Panc1 (cell line): ENCODE measurements around the gene GCNT4. TPM values are rescaled to one million over a fixed set of nuclear protein-coding genes. Genes with fewer than 3 reads are reported as not detected.

ENCODE experiments used
- ATAC-seq: fragments of 200-7000 bp; cut with Tn5 transposase; 2 replicates; pipeline ENCODE4 v1.9.1; 2020; ENCODE audit warnings: mild to moderate bottlenecking, moderate library complexity
- BruUV-seq: library from RNA; stranded (reverse); fragments of 400-500 nt; replicated peaks from 2 replicates; lab custom pipeline; 2021; lab: Mats Ljungman, UMichigan
- CTCF ChIA-PET: fragments of 300-600 bp; sonication (Branson Sonifier 250); formaldehyde crosslinking; loops from one replicate; lab custom pipeline; 2022; ENCODE audit warnings: antibody characterized with exemption; lab: Charles Lee
- POLR2A ChIA-PET: fragments of 300-600 bp; sonication (Branson Sonifier 250); formaldehyde crosslinking; loops from one replicate; lab custom pipeline; 2022; ENCODE audit warnings: antibody characterized with exemption; lab: Charles Lee
- DNase-seq: peaks from one replicate; pipeline ENCODE4 v3.0.0-alpha.2; 2010; ENCODE audit warnings: low read depth, low spot score
- H3K27ac ChIP-seq: 2 replicates; pipeline ENCODE4 v1.5.1; 2011; ENCODE audit warnings: mild to moderate bottlenecking, low read length, inconsistent platforms
- H3K27me3 ChIP-seq: fragments of 200-500 bp; sonication (Bioruptor generic); 2 replicates; pipeline ENCODE4 v1.6.0; 2014; ENCODE audit warnings: low read length, inconsistent platforms; ENCODE audit not compliant: control insufficient read depth, insufficient read depth
- H3K36me3 ChIP-seq: fragments of 200-500 bp; sonication (Bioruptor generic); 2 replicates; pipeline ENCODE4 v1.5.1; 2014; ENCODE audit warnings: inconsistent platforms, mild to moderate bottlenecking, low read length, moderate library complexity; ENCODE audit not compliant: control insufficient read depth, insufficient read depth
- H3K4me1 ChIP-seq: 2 replicates; pipeline ENCODE4 v1.5.1; 2011; ENCODE audit warnings: inconsistent platforms, mild to moderate bottlenecking, low read length, moderate library complexity; ENCODE audit not compliant: control insufficient read depth, insufficient read depth
- H3K4me3 ChIP-seq, 2 experiments: 2 replicates each; pipeline ENCODE4 v1.5.1; 2011 to 2012; ENCODE audit warnings: low read depth in 2 of 2, low read length in 2 of 2, mild to moderate bottlenecking in 2 of 2, inconsistent platforms in 1 of 2, moderate library complexity in 1 of 2
- H3K9me3 ChIP-seq: fragments of 200-500 bp; sonication (Bioruptor generic); 2 replicates; pipeline ENCODE4 v1.5.1; 2014; ENCODE audit warnings: low read depth, mild to moderate bottlenecking, inconsistent platforms, low read length, moderate library complexity; ENCODE audit not compliant: control insufficient read depth, insufficient read depth
- CTCF ChIP-seq: fragments of 450-650 bp; IDR thresholded peaks from 2 replicates; pipeline ENCODE4 v1.5.1; 2017; ENCODE audit warnings: mild to moderate bottlenecking
- POLR2AphosphoS5 ChIP-seq: IDR thresholded peaks from 2 replicates; pipeline ENCODE4 v1.6.1; 2012; ENCODE audit warnings: mild to moderate bottlenecking, low read depth, low read length, moderate library complexity
- REST ChIP-seq, 2 experiments: IDR thresholded peaks; 2 replicates each; pipeline ENCODE4 v1.6.1; 2011 to 2012; ENCODE audit warnings: low read depth in 2 of 2, control low read depth in 1 of 2, low read length in 1 of 2, mild to moderate bottlenecking in 1 of 2, moderate library complexity in 1 of 2; ENCODE audit not compliant: insufficient read depth in 1 of 2
- SIN3A ChIP-seq: IDR thresholded peaks from 2 replicates; pipeline ENCODE4 v1.6.1; 2012; ENCODE audit warnings: low read depth, mild to moderate bottlenecking, low read length, moderate library complexity, borderline replicate concordance; ENCODE audit not compliant: insufficient read depth
- TCF7L2 ChIP-seq: IDR thresholded peaks from 2 replicates; pipeline ENCODE4 v1.6.1; 2011; ENCODE audit warnings: mild to moderate bottlenecking, low read depth, low read length, inconsistent platforms
- in situ Hi-C: cut with HindIII; loops from 2 replicates; pipeline ENCODE4 v1.10.0; 2016; ENCODE audit warnings: low sequenced_read_pairs, low pct_unique_long_range_greater_than_20kb
- intact Hi-C: fragments of 100-400 bp; cut with micrococcal nuclease; formaldehyde crosslinking; loops from one replicate; pipeline ENCODE4 v1.10.0; 2022; ENCODE audit not compliant: unreplicated experiment
- total RNA-seq: library from RNA; stranded (reverse); gene quantifications from one replicate; pipeline ENCODE4 v1.2.1, GENCODE V29; 2021; ENCODE audit not compliant: unreplicated experiment

Gene GCNT4
- total RNA-seq, 1 experiment from 2014 or later: 0.33 TPM

GRCh38 chr5:75045071-75045470, 7.3 kb downstream of the GCNT4 start:
- H3K27ac ChIP-seq: no peak overlapping the region
- CTCF ChIA-PET: no interaction called here
- no peak overlapping the region for H3K4me3 ChIP-seq
- ATAC-seq: no peak
- in situ Hi-C loops: no loop called here
- BruUV-seq: no TSS peak
- no peaks in the 10 kb centered on the region for H3K4me1 ChIP-seq
- TF ChIP-seq POLR2AphosphoS5 (no peak), TCF7L2 (no peak), CTCF (no peak), SIN3A (no peak), REST (IDR thresholded peaks at IDR 0.05; ENCODE audit: insufficient read depth in 1 of 2, low read depth in 2 of 2, low read length in 1 of 2) (no peak)
- H3K9me3 ChIP-seq: no peaks in the 10 kb centered on the region
- peaks cover 2% of the 10 kb centered on the region; the same call in 1 of the 2 replicates for H3K27me3 ChIP-seq
- POLR2A ChIA-PET: no interaction called here
- intact Hi-C loops: no loop called here
- H3K36me3 ChIP-seq: no peaks in the 10 kb centered on the region
- DNase-seq: no peak

GRCh38 chr5:75044406-75044805, 8.0 kb downstream of the GCNT4 start:
- no peaks in the 10 kb centered on the region for H3K4me1 ChIP-seq
- ChIA-PET POLR2A (no interaction called here), CTCF (no interaction called here)
- no TSS peak for BruUV-seq
- TF ChIP-seq TCF7L2 (no peak), SIN3A (no peak), REST (IDR thresholded peaks at IDR 0.05; ENCODE audit: insufficient read depth in 1 of 2, low read depth in 2 of 2, low read length in 1 of 2) (no peak), POLR2AphosphoS5 (no peak), CTCF (no peak)
- H3K27ac ChIP-seq: no peak overlapping the region
- no peaks in the 10 kb centered on the region for H3K9me3 ChIP-seq
- H3K4me3 ChIP-seq: no peak overlapping the region
- in situ Hi-C loops: no loop called here
- DNase-seq (no peak), ATAC-seq (no peak)
- H3K27me3 ChIP-seq: peaks cover 2% of the 10 kb centered on the region; the same call in 1 of the 2 replicates
- intact Hi-C loops: no loop called here
- no peaks in the 10 kb centered on the region for H3K36me3 ChIP-seq
